Adrenal gland (tissue), 5 donors: Measurements from ENCODE around the gene ARHGAP26.

ENCODE experiments used
- POLR2A ChIP-seq, 2 donors: fragments of 450-650 bp; IDR thresholded peaks; one replicate each; pipeline ENCODE4 v1.6.1; 2017; ENCODE audit warnings: antibody characterized with exemption in 2 of 2, mild to moderate bottlenecking in 2 of 2, moderate library complexity in 1 of 2
- TF ChIP-seq, protein P1 (sequence below), 6 experiments: fragments of 450-650 bp in 4 of 6; fragments of 200-600 bp in 2 of 6; sonication (generic) in 1 of 6; IDR thresholded peaks; 1 replicate in 5 of 6; 2 replicates in 1 of 6; pipeline versions ENCODE4 v1.5.1 to v1.8.0; 2016 to 2021; ENCODE audit warnings: antibody characterized with exemption in 6 of 6, mild to moderate bottlenecking in 2 of 6, moderate library complexity in 1 of 6
- donor health status: DM: no; HTN: no; CAD: no.

DNA sequence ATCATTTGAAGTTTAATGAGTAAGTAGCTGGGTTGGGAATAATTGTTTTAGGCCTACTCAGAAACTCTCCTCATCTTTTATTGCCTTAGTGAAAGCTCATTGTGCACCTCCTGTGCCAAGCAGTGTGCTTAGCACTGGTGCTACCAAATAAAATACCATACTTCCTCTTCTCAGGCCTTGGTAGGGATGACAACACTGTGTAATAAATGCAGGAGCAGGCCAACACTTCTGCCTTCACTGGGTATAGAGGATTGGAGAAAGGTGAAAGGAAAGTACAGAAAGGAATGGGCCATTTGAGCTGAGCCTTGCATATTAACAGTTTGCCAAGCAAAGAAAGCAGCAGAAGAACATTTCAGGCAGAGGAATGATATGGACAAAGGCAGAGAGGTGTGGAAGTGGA lies 347.6 kb downstream of the ARHGAP26 start:
- TF ChIP-seq, protein P1, sequence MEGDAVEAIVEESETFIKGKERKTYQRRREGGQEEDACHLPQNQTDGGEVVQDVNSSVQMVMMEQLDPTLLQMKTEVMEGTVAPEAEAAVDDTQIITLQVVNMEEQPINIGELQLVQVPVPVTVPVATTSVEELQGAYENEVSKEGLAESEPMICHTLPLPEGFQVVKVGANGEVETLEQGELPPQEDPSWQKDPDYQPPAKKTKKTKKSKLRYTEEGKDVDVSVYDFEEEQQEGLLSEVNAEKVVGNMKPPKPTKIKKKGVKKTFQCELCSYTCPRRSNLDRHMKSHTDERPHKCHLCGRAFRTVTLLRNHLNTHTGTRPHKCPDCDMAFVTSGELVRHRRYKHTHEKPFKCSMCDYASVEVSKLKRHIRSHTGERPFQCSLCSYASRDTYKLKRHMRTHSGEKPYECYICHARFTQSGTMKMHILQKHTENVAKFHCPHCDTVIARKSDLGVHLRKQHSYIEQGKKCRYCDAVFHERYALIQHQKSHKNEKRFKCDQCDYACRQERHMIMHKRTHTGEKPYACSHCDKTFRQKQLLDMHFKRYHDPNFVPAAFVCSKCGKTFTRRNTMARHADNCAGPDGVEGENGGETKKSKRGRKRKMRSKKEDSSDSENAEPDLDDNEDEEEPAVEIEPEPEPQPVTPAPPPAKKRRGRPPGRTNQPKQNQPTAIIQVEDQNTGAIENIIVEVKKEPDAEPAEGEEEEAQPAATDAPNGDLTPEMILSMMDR (IDR thresholded peaks at IDR 0.05) = no peak
- no peak for TF ChIP-seq POLR2A (IDR thresholded peaks at IDR 0.05)
